Endothelial cell of umbilical vein (primary cell): ENCODE data around the gene GRID1. TPM values are rescaled to one million over a fixed set of nuclear protein-coding genes. Genes with fewer than 3 reads are reported as not detected.

Source experiments
- BruUV-seq: library from RNA; stranded (reverse); fragments of 400-500 nt; replicated peaks from 2 replicates; lab custom pipeline; 2021; lab: Mats Ljungman, UMichigan
- CTCF ChIA-PET: fragments of 300-600, 350-600 bp; sonication (Branson Sonifier 250); formaldehyde crosslinking; loops from one replicate; lab custom pipeline; 2021; ENCODE audit warnings: antibody characterized with exemption, inconsistent platforms; lab: Charles Lee
- POLR2A ChIA-PET: fragments of 300-600, 350-600 bp; sonication (Branson Sonifier 250); formaldehyde crosslinking; loops from one replicate; lab custom pipeline; 2021; ENCODE audit warnings: antibody characterized with exemption, inconsistent platforms; lab: Charles Lee
- DNase-seq: peaks from one replicate; pipeline ENCODE4 v3.0.0-alpha.2; 2011; ENCODE audit warnings: low read depth, low spot score
- FAIRE-seq: peaks from 2 replicates; lab custom pipeline; 2011; peaks lifted over from hg19 to GRCh38; lab: Jason Lieb, UNC
- H2AFZ ChIP-seq: 2 replicates; pipeline ENCODE4 v1.6.0; 2012; ENCODE audit warnings: low read depth, low read length, control low read depth, inconsistent platforms
- H3K27ac ChIP-seq: 2 replicates; pipeline ENCODE4 v1.5.1; 2011; ENCODE audit warnings: low read depth, mild to moderate bottlenecking, control low read depth, low read length, moderate library complexity; ENCODE audit not compliant: insufficient read depth
- H3K27me3 ChIP-seq, 2 experiments: 2 replicates each; pipeline versions ENCODE4 v1.6.0 to v1.6.1; 2011; ENCODE audit warnings: low read length in 2 of 2, mixed read lengths in 1 of 2; ENCODE audit not compliant: control insufficient read depth in 2 of 2, insufficient read depth in 2 of 2
- H3K36me3 ChIP-seq, 2 experiments: 2 replicates in 1 of 2; 3 replicates in 1 of 2; pipeline ENCODE4 v1.5.1; 2011; ENCODE audit warnings: low read length in 2 of 2, mild to moderate bottlenecking in 1 of 2, moderate library complexity in 1 of 2; ENCODE audit not compliant: control insufficient read depth in 2 of 2, insufficient read depth in 2 of 2; ENCODE audit errors: extremely low read depth in 1 of 2
- H3K4me1 ChIP-seq: 3 replicates; pipeline ENCODE4 v1.5.1; 2011; ENCODE audit warnings: mild to moderate bottlenecking, low read length; ENCODE audit not compliant: control insufficient read depth, insufficient read depth; ENCODE audit errors: extremely low read depth
- H3K4me2 ChIP-seq: 2 replicates; pipeline ENCODE4 v1.6.1; 2011; ENCODE audit warnings: low read length, control low read depth, mixed read lengths; ENCODE audit not compliant: insufficient read depth
- H3K4me3 ChIP-seq, 3 experiments: fragments of 200-600 bp in 1 of 3; sonication (generic), shearing (Covaris generic) in 1 of 3; replicated peaks in 1 of 3; 2 replicates each; pipeline ENCODE4 v1.5.1; 2011 to 2016; ENCODE audit warnings: control low read depth in 3 of 3, low read length in 3 of 3, mild to moderate bottlenecking in 2 of 3, inconsistent platforms in 1 of 3, low read depth in 1 of 3, moderate library complexity in 1 of 3; ENCODE audit not compliant: insufficient read depth in 1 of 3
- H3K79me2 ChIP-seq: 2 replicates; pipeline ENCODE4 v1.6.0; 2012; ENCODE audit warnings: low read length, inconsistent platforms; ENCODE audit not compliant: control insufficient read depth, insufficient read depth
- H3K9ac ChIP-seq: replicated peaks from 2 replicates; pipeline ENCODE3; 2011; ENCODE audit warnings: low read length, control low read depth; ENCODE audit not compliant: insufficient read depth; ENCODE audit errors: extremely low read depth
- H3K9me1 ChIP-seq: replicated peaks from 3 replicates; pipeline ENCODE4 v1.6.0; 2011; ENCODE audit warnings: mild to moderate bottlenecking, low read length; ENCODE audit not compliant: control insufficient read depth, insufficient read depth; ENCODE audit errors: extremely low read depth
- H3K9me3 ChIP-seq: replicated peaks from 2 replicates; pipeline ENCODE4 v1.5.1; 2012; ENCODE audit warnings: low read length, inconsistent platforms; ENCODE audit not compliant: control insufficient read depth, insufficient read depth
- H4K20me1 ChIP-seq: replicated peaks from 2 replicates; pipeline ENCODE3; 2011; ENCODE audit warnings: mild to moderate bottlenecking, low read length; ENCODE audit not compliant: control insufficient read depth, insufficient read depth; ENCODE audit errors: extremely low read depth
- EZH2 ChIP-seq: IDR thresholded peaks from 2 replicates; pipeline ENCODE4 v1.6.1; 2012; ENCODE audit warnings: borderline replicate concordance, low read depth, mild to moderate bottlenecking, moderate library complexity, low read length, inconsistent platforms; ENCODE audit not compliant: severe bottlenecking
- FOS ChIP-seq: IDR thresholded peaks from 2 replicates; pipeline ENCODE4 v1.6.1; 2011; ENCODE audit warnings: mild to moderate bottlenecking, low read length, moderate library complexity, borderline replicate concordance; ENCODE audit not compliant: insufficient read depth
- GATA2 ChIP-seq: IDR thresholded peaks from 2 replicates; pipeline ENCODE4 v1.7.0; 2011; ENCODE audit warnings: low read depth, mild to moderate bottlenecking, moderate library complexity, mixed read lengths, low read length; ENCODE audit not compliant: insufficient read length, insufficient read depth
- JUN ChIP-seq: IDR thresholded peaks from 2 replicates; pipeline ENCODE4 v1.6.1; 2011; ENCODE audit warnings: borderline replicate concordance, low read depth; ENCODE audit not compliant: insufficient read length, insufficient read depth
- MAX ChIP-seq: IDR thresholded peaks from 2 replicates; pipeline ENCODE4 v1.6.1; 2011; ENCODE audit not compliant: insufficient read depth, insufficient read length
- MYC ChIP-seq: IDR thresholded peaks from one replicate; pipeline ENCODE4 v1.6.1; 2011; ENCODE audit warnings: mild to moderate bottlenecking, low read depth, low read length
- POLR2A ChIP-seq: IDR thresholded peaks from 2 replicates; pipeline ENCODE4 v1.6.1; 2012; ENCODE audit warnings: low read depth, mild to moderate bottlenecking, control low read depth, low read length
- POLR2AphosphoS5 ChIP-seq: IDR thresholded peaks from 2 replicates; pipeline ENCODE4 v1.6.1; 2012; ENCODE audit warnings: low read depth, mild to moderate bottlenecking, control low read depth, low read length, moderate library complexity; ENCODE audit not compliant: insufficient read depth
- dilution Hi-C: fragments of 300-500 bp; cut with MboI; formaldehyde crosslinking; loops from one replicate; pipeline ENCODE4 v1.15.0; 2019; ENCODE audit warnings: low sequenced_read_pairs; ENCODE audit not compliant: extremely low pct_ligation_motif_present
- intact Hi-C: fragments of 100-400 bp; cut with micrococcal nuclease; formaldehyde crosslinking; loops from one replicate; pipeline ENCODE4 v1.10.0; 2022
- polyA plus RNA-seq, 4 experiments: library from polyadenylated mRNA; depleted of rRNA in 3 of 4; stranded (reverse) in 3 of 4; unstranded in 1 of 4; fragments of >200 nt; gene quantifications; 2 replicates each; pipeline versions ENCODE4 v1.2.1 to v1.2.3, GENCODE V29; 2011 to 2012; ENCODE audit warnings: missing spikeins in 1 of 4
- total RNA-seq: library from RNA; stranded (reverse); gene quantifications from 2 replicates; pipeline ENCODE4 v1.2.3, GENCODE V29; 2021
- TF ChIP-seq, protein P1 (sequence below), 2 donors: IDR thresholded peaks; 1 replicate in 1 of 2; 2 replicates in 1 of 2; pipeline ENCODE4 v1.5.1; 2011; ENCODE audit warnings: low read length in 2 of 2, mild to moderate bottlenecking in 2 of 2, moderate library complexity in 2 of 2, control low read depth in 1 of 2, inconsistent platforms in 1 of 2, low read depth in 1 of 2; ENCODE audit not compliant: insufficient read depth in 1 of 2; ENCODE audit errors: extremely low read depth in 1 of 2

The GRID1 gene
- total and polyA plus RNA-seq, 2 donors (not counting 3 experiments of a cell fraction or from before 2014, with no cell fraction given), result not detected

- Histone ChIP-seq H4K20me1 (no peaks in the 10 kb centered on the region), H3K4me2 (peak overlapping the region; percentile 71), H3K4me1 (peaks cover 23% of the 10 kb centered on the region), H3K9me3 (no peaks in the 10 kb centered on the region), H3K4me3 (peak overlapping the region; percentile 29 to 57 (median 48)), H3K9ac (peak overlapping the region; percentile 14), H3K27me3 (peaks cover 18% of the 10 kb centered on the region in 2 experiments), H3K36me3 (no peaks in the 10 kb centered on the region), H3K27ac (no peak overlapping the region), H2AFZ (peak overlapping the region; percentile 98), H3K9me1 (no peaks in the 10 kb centered on the region), H3K79me2 (no peaks in the 10 kb centered on the region)
- TF ChIP-seq, protein P1, sequence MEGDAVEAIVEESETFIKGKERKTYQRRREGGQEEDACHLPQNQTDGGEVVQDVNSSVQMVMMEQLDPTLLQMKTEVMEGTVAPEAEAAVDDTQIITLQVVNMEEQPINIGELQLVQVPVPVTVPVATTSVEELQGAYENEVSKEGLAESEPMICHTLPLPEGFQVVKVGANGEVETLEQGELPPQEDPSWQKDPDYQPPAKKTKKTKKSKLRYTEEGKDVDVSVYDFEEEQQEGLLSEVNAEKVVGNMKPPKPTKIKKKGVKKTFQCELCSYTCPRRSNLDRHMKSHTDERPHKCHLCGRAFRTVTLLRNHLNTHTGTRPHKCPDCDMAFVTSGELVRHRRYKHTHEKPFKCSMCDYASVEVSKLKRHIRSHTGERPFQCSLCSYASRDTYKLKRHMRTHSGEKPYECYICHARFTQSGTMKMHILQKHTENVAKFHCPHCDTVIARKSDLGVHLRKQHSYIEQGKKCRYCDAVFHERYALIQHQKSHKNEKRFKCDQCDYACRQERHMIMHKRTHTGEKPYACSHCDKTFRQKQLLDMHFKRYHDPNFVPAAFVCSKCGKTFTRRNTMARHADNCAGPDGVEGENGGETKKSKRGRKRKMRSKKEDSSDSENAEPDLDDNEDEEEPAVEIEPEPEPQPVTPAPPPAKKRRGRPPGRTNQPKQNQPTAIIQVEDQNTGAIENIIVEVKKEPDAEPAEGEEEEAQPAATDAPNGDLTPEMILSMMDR (IDR thresholded peaks at IDR 0.05; ENCODE audit: extremely low read depth in 1 of 2, insufficient read depth in 1 of 2, low read depth in 1 of 2, low read length in 2 of 2), result peak; percentile 92 to 98
- TF ChIP-seq MAX, result no peak
- no peak for TF ChIP-seq JUN
- no peak for TF ChIP-seq POLR2A
- TF ChIP-seq EZH2, result no peak
- TF ChIP-seq POLR2AphosphoS5, result peak; percentile 39
- TF ChIP-seq MYC, result no peak
- no peak for TF ChIP-seq GATA2
- no peak for TF ChIP-seq FOS
- intact Hi-C loops (loop anchor here (1.0 to 5.0 kb wide), 3 partner anchors 121 to 497 kb away; partner anchors contain the start of gene WAPL), dilution Hi-C loops (no loop called here)
- ChIA-PET POLR2A (interaction anchor here (1.1 kb wide), 1 partner anchor 185 kb away, joined by 4 read pairs; no protein-coding TSS in a partner anchor), CTCF (interaction anchor here (0.6 to 7.8 kb wide), 28 partner anchors 9 to 1860 kb away, joined by 3 to 213 read pairs (median 4); partner anchors contain the start of gene WAPL)
- BruUV-seq, result no TSS peak
- DNase-seq (peak; percentile 88), FAIRE-seq (peak; percentile 76)
Measured at GRCh38 chr10:86399879-86400704, 33.5 kb upstream of the GRID1 start.
